Fibroblast of pulmonary artery (primary cell): ENCODE results near the gene ACKR2.

Experiments
- DNase-seq: peaks from one replicate; pipeline ENCODE4 v3.0.0-alpha.2; 2010; ENCODE audit warnings: low read depth
- H3K4me3 ChIP-seq: replicated peaks from 2 replicates; pipeline ENCODE4 v1.5.1; 2011; ENCODE audit warnings: low read depth, mild to moderate bottlenecking, control low read depth, low read length, moderate library complexity
- CTCF ChIP-seq: IDR thresholded peaks from 2 replicates; pipeline ENCODE4 v1.5.1; 2011; ENCODE audit warnings: mild to moderate bottlenecking, control low read depth, low read length, inconsistent platforms; ENCODE audit errors: missing control alignments

Gene ACKR2

DNA sequence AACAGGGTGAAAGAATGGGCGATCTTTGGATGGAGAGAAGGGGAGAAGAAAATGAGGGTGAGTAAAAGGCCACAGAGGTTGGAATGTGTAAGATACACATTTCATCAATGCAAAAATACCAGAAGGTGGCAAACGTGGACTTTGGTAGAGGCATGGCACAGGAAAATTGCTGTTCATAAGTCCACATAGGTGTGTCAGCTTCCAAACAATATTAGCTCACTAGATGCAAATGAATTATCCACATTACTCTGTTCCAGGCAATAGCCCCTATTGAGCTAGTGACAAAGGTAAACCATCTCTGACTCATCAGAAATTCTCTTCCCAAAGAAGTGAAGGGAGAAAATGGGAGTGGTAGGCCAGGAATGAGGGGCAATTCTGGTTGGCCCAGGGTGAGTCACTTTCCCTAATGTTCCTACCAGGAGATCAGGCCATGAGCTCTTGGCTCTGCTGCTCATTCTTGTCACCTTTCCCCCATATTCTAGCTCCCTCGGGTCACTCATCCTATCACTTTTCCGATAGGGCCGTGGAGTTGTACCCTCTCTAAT lies 19.9 kb downstream of the ACKR2 start:
- DNase-seq: no peak
- H3K4me3 ChIP-seq: no peak overlapping the region
- TF ChIP-seq CTCF: no peak

- no peak for DNase-seq
- no peak for TF ChIP-seq CTCF
- H3K4me3 ChIP-seq: no peak overlapping the region
Observed at GRCh38 chr3:42829628-42830436, 20.6 kb downstream of the ACKR2 start.

GRCh38 chr3:42830437-42831320 lies 21.4 kb downstream of the ACKR2 start:
- TF ChIP-seq CTCF: peak; percentile 35
- H3K4me3 ChIP-seq: no peak overlapping the region
- peak; percentile 32 for DNase-seq

DNA sequence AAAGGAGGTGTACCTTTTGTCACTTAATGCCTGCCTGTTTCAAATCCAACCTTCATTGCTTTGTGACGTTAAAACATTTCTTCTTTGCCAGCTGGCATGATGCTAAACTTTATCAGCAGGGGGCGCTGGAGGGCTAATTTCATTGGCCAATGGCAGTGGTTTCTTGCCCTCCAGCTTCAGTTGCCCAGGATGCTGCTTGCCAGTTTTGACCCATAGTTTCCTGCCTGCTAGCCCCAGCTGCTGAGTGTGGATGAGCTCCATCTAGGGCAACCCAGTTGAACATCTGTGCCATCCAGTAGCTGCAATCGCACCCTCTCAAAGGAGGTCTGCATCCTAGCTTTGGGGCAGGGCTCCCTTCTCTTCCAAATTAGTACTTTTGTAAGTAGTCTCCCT lies 22.1 kb downstream of the ACKR2 start:
- DNase-seq: peak; percentile 60
- TF ChIP-seq CTCF: peak; percentile 69
- H3K4me3 ChIP-seq: no peak overlapping the region

GRCh38 chr3:42836150-42837123 lies 27.2 kb downstream of the ACKR2 start:
- no peak for DNase-seq
- no peak for TF ChIP-seq CTCF

GRCh38 chr3:42838571-42838970 lies 29.3 kb downstream of the ACKR2 start:
- no peak overlapping the region for H3K4me3 ChIP-seq
- TF ChIP-seq CTCF: no peak
- no peak for DNase-seq

More at GRCh38 chr3:42836150-42837123, 27.2 kb downstream of the ACKR2 start:
- no peak overlapping the region for H3K4me3 ChIP-seq
